ENCODE measurements around the gene SARS1. TPM values are rescaled to one million over a fixed set of nuclear protein-coding genes. Genes with fewer than 3 reads are reported as not detected.
A peak's percentile ranks its signal among the peaks of the same experiment; 100 is the strongest.

SARS1 gene
- total RNA-seq, 1 donor from 2014 or later: 118 TPM

GRCh38 chr1:109184687-109185086 lies 29.0 kb upstream of the SARS1 start:
- H3K4me1 Mint-ChIP-seq: peaks cover 17% of the 10 kb centered on the region
- H3K27ac ChIP-seq: no peak overlapping the region
- no peaks in the 10 kb centered on the region for H3K36me3 ChIP-seq
- H3K4me1 ChIP-seq: peaks cover 12% of the 10 kb centered on the region
- peaks cover 5% of the 10 kb centered on the region for H3F3A ChIP-seq (ENCODE audit: low read depth)
- H4K20me1 ChIP-seq (ENCODE audit: low read depth): no peaks in the 10 kb centered on the region
- H3K9ac ChIP-seq: no peak overlapping the region
- H3K4me3 Mint-ChIP-seq: no peak overlapping the region
- H3K79me2 ChIP-seq (ENCODE audit: low read depth): no peaks in the 10 kb centered on the region
- no peak overlapping the region for H3K27ac Mint-ChIP-seq
- no peak overlapping the region for H2AFZ ChIP-seq (replicated peaks)
- H3K9me3 ChIP-seq (ENCODE audit: low read depth): no peaks in the 10 kb centered on the region
- H3K4me3 ChIP-seq: no peak overlapping the region
- H3K36me3 Mint-ChIP-seq: no peaks in the 10 kb centered on the region
- TF ChIP-seq EZH2 (IDR thresholded peaks at IDR 0.05) (no peak), EZH2phosphoT487 (IDR thresholded peaks at IDR 0.05) (no peak), CTCF (IDR thresholded peaks at IDR 0.05) (no peak)
- no peaks in the 10 kb centered on the region for H3K9me3 Mint-ChIP-seq
- H3K27me3 Mint-ChIP-seq (ENCODE audit: insufficient read depth, low read depth): peaks cover 3% of the 10 kb centered on the region
- DNase-seq (ENCODE audit: low spot score): no peak
- no peak overlapping the region for H3K4me2 ChIP-seq
- H3K27me3 ChIP-seq: no peaks in the 10 kb centered on the region

- no peaks in the 10 kb centered on the region for H3K36me3 Mint-ChIP-seq
- H3K4me3 Mint-ChIP-seq: no peak overlapping the region
- no peaks in the 10 kb centered on the region for H3K9me3 Mint-ChIP-seq
- Histone ChIP-seq H4K20me1 (ENCODE audit: low read depth) (no peaks in the 10 kb centered on the region), H3K36me3 (no peaks in the 10 kb centered on the region), H3K9ac (no peak overlapping the region), H3K27ac (no peak overlapping the region), H3K4me2 (no peak overlapping the region), H3F3A (ENCODE audit: low read depth) (peaks cover 5% of the 10 kb centered on the region), H2AFZ (replicated peaks) (no peak overlapping the region), H3K4me3 (no peak overlapping the region), H3K9me3 (ENCODE audit: low read depth) (no peaks in the 10 kb centered on the region), H3K79me2 (ENCODE audit: low read depth) (no peaks in the 10 kb centered on the region), H3K4me1 (peaks cover 12% of the 10 kb centered on the region), H3K27me3 (no peaks in the 10 kb centered on the region)
- peaks cover 3% of the 10 kb centered on the region for H3K27me3 Mint-ChIP-seq (ENCODE audit: insufficient read depth, low read depth)
- TF ChIP-seq EZH2 (IDR thresholded peaks at IDR 0.05): no peak
- H3K4me1 Mint-ChIP-seq: peaks cover 17% of the 10 kb centered on the region
- H3K27ac Mint-ChIP-seq: no peak overlapping the region
- no peak for DNase-seq (ENCODE audit: low spot score)
These were observed 28.4 kb upstream of the SARS1 start for GRCh38 chr1:109185357-109185756.

GRCh38 chr1:109185990-109186732 lies 27.6 kb upstream of the SARS1 start:
- H4K20me1 ChIP-seq (ENCODE audit: low read depth): no peaks in the 10 kb centered on the region
- H3K4me2 ChIP-seq: no peak overlapping the region
- H3K9ac ChIP-seq: no peak overlapping the region
- no peaks in the 10 kb centered on the region for H3K79me2 ChIP-seq (ENCODE audit: low read depth)
- H3K36me3 ChIP-seq: no peaks in the 10 kb centered on the region
- peak overlapping the region; percentile 32 for H3K27ac Mint-ChIP-seq
- H3K4me1 Mint-ChIP-seq: peaks cover 17% of the 10 kb centered on the region
- H3K9me3 Mint-ChIP-seq: no peaks in the 10 kb centered on the region
- H3K36me3 Mint-ChIP-seq: no peaks in the 10 kb centered on the region
- H2AFZ ChIP-seq (replicated peaks): peak overlapping the region; percentile 13
- H3K9me3 ChIP-seq (ENCODE audit: low read depth): no peaks in the 10 kb centered on the region
- H3F3A ChIP-seq (ENCODE audit: low read depth): peaks cover 5% of the 10 kb centered on the region
- DNase-seq (ENCODE audit: low spot score): no peak
- H3K27me3 ChIP-seq: no peaks in the 10 kb centered on the region
- no peak overlapping the region for H3K4me3 Mint-ChIP-seq
- peaks cover 12% of the 10 kb centered on the region for H3K4me1 ChIP-seq
- no peak for TF ChIP-seq CTCF (IDR thresholded peaks at IDR 0.05)
- no peak for TF ChIP-seq EZH2 (IDR thresholded peaks at IDR 0.05)
- TF ChIP-seq EZH2phosphoT487 (IDR thresholded peaks at IDR 0.05): no peak
- no peak overlapping the region for H3K4me3 ChIP-seq
- no peak overlapping the region for H3K27ac ChIP-seq
- H3K27me3 Mint-ChIP-seq (ENCODE audit: insufficient read depth, low read depth): peaks cover 3% of the 10 kb centered on the region

- Histone ChIP-seq H3K27me3 (no peaks in the 10 kb centered on the region), H3F3A (ENCODE audit: low read depth) (peaks cover 3% of the 10 kb centered on the region), H3K4me1 (peaks cover 9% of the 10 kb centered on the region), H3K27ac (no peak overlapping the region), H3K79me2 (ENCODE audit: low read depth) (no peaks in the 10 kb centered on the region), H3K4me3 (no peak overlapping the region), H2AFZ (replicated peaks) (peak overlapping the region; percentile 13), H3K9me3 (ENCODE audit: low read depth) (no peaks in the 10 kb centered on the region), H3K9ac (no peak overlapping the region), H4K20me1 (ENCODE audit: low read depth) (no peaks in the 10 kb centered on the region), H3K36me3 (no peaks in the 10 kb centered on the region), H3K4me2 (no peak overlapping the region)
- H3K4me1 Mint-ChIP-seq: peaks cover 16% of the 10 kb centered on the region
- TF ChIP-seq CTCF (IDR thresholded peaks at IDR 0.05): no peak
- no peak for TF ChIP-seq EZH2 (IDR thresholded peaks at IDR 0.05)
- TF ChIP-seq EZH2phosphoT487 (IDR thresholded peaks at IDR 0.05): no peak
- no peak for DNase-seq (ENCODE audit: low spot score)
- no peaks in the 10 kb centered on the region for H3K36me3 Mint-ChIP-seq
- peak overlapping the region; percentile 32 for H3K27ac Mint-ChIP-seq
- H3K9me3 Mint-ChIP-seq: no peaks in the 10 kb centered on the region
- peaks cover 3% of the 10 kb centered on the region for H3K27me3 Mint-ChIP-seq (ENCODE audit: insufficient read depth, low read depth)
- no peak overlapping the region for H3K4me3 Mint-ChIP-seq
These were observed 27.0 kb upstream of the SARS1 start for GRCh38 chr1:109186733-109187086.

Data from neural progenitor cell (in vitro differentiated cells).